GM19468 (cell line): ENCODE measurements around the gene LRR1.
A peak's percentile ranks its signal among the peaks of the same experiment; 100 is the strongest.
"Not testable (repeated sequence)": the region's sequence is repeated elsewhere in the genome, so short reads cannot be mapped to it uniquely, and the experiment has no call there.

Experiments used
- ATAC-seq: cut with Tn5 transposase; IDR thresholded peaks from one replicate; pipeline ENCODE4 v1.9.1; 2021; ENCODE audit warnings: mild to moderate bottlenecking, moderate library complexity, moderate number of reproducible peaks; ENCODE audit not compliant: unreplicated experiment; ENCODE audit errors: extremely low read depth

The LRR1 gene

DNA sequence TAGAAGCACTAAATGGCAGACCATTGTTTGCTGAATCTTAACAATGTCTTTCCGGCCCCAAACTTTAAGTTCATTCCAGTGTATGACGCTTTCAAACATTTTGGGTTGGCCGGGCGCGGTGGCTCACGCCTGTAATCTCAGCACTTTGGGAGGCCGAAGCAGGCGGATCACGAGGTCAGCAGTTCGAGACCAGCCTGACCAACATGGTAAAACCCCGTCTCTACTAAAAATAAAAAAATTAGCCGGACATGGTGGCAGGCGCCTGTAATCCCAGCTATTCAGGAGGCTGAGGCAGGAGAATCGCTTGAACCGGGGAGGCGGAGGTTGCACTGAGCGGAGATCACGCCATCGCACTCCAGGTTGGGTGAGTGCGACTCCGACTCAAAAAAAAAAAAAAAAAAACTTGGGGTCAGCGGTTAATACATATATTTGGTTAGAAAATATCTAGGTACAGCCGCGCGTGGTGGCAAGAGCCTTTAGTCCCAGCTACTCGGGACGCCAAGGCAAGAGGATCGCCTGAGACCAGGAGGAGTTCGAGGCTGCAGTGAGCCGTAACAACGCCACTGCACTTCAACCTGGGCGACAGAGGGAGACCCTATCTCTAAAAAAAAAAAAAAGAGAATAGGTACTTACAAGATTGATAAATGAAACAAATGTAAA is 13.6 kb upstream of the LRR1 start:
- not testable (repeated sequence) for ATAC-seq

DNA sequence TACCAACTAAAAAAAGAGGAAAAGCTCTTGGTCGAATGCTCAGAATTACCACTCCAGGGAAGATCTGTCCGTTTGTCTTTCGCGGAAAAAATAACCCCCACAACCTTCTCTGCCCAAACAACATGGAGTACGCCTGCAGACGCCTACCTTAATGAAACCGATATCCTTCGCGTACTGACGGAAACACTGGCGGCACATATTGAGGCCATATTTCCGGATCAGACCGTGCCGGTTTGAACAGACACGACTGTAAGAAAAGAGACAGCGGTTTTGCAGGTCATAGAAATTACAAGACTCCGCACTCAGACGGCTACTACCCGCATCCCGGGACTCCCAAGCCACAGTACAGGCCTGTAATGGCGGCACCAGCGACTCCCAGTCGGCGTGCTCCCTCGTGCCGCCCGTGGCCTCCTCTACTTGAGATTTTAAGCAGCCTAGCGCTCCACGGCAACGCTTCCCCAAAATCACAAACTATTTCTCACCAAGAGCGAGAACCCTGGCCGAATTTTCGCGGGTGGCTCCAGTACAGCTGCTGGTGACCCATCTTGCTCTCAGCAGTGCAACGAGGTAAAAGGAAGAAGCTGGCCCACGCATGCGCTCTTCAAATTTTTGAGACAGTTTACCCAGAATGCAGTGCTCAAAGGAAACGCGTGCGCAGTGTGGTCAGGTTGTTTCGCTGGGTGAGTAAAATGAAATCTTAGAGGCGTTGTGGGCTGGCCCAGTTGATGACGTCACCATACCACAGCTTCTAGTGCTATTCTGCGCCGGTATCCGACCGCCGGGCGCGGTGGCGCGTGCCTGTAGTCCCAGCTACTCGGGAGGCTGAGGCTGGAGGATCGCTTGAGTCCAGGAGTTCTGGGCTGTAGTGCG is 12.7 kb upstream of the LRR1 start, which contains the start of gene RPS29:
Gene RPS29, minus strand, starts transcription at position 578 of the 870 bp plus-strand sequence. Its CDS starts 34 bp downstream, at position 544.
- peak; percentile 92 for ATAC-seq

DNA sequence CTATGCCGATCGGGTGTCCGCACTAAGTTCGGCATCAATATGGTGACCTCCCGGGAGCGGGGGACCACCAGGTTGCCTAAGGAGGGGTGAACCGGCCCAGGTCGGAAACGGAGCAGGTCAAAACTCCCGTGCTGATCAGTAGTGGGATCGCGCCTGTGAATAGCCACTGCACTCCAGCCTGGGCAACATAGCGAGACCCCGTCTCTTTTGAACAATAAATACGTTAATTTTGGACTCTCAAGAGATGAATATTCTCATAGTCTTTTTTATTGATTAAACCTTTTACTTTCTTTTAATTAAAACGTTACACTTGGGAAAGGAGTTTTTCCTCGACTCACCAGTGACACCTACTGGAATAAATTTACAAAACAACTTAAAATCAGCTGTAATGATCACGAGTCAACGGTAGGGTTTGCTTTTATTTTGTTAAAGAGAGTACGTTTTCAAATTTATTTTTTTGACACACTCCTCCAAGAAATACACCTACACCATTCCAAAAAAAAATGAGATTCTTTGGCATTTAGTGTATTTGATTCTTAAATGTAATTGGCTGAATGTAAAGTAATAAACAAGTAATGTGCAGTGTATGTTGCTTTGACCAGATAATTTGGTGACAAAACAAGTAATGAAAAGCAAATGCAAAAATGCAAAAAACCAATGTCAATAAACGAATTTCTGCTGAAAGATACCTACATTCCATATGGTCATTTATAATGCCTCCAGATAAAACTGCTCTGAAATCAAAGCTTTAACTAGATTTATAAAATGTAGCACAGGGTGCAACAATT is 11.9 kb upstream of the LRR1 start:
- ATAC-seq, result peak; percentile 14

DNA sequence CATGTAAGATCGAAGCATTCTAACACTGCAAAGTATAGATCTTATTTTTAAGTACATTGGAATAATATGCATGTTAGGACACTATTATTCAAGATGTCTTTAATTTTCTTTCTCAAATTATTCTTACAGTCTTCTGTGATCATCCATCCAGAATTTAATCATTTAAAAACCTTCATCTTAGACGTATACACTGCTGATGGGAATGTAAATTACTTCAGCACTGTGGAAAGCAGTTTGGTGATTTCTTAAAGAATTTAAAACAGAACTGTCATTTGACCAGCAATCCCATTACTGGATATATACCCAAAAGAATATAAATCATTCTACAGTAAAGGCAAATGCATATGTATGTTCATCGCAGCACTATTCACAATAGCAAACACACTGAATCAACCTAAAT is 9.4 kb upstream of the LRR1 start:
- no peak for ATAC-seq

DNA sequence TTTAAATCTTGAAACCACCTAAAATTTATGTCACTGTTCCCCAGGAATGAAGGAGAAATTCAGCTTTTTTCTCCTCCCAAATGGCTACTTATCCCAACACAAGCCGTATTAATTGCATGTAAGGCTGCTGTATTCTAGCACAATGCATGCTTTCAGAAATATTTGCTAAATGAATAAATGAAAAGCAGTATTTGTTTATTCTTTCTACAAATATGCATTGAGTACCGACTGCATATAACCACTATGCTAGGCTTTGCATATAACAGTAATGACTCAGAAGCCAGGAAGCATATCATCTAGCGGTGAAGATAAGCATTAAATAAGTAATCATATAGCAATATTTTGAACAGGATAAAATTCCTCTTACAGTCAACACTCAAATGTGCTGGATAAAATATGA is 5.7 kb upstream of the LRR1 start:
- ATAC-seq, result no peak

DNA sequence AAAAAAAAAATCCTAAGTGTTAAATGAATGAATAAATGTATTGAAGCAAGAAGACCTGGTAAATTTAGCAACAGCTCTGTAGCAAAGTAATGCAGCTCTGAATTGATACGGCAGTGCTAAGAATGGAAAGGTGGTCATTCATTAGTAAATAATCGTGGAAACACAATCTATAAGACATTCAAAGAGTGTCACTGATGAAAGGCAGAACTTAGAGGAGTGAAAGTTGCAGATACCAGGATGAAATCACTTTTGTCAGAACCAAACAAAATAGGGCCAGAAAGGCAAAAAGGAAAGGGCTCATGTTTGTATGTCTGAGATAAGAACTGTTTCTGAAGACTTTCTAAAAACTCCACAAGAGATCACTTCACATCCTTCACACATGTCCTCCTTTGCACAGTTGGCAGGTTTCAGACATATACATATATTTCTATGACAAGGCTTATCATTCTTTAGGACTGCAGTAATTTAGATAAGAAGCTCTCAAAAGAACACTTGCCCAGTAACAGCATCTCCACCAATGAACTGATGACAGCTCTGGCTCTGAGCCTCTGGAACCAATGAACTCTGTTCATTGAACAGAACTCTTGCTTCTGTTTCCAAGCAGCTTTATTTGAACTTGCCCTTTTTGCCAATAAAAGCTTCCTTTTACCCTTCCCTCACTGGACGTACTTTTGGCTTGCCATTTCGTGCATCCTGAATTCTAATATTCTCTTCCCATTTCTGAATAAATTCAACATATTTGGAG is 4.2 kb upstream of the LRR1 start:
- no peak for ATAC-seq

DNA sequence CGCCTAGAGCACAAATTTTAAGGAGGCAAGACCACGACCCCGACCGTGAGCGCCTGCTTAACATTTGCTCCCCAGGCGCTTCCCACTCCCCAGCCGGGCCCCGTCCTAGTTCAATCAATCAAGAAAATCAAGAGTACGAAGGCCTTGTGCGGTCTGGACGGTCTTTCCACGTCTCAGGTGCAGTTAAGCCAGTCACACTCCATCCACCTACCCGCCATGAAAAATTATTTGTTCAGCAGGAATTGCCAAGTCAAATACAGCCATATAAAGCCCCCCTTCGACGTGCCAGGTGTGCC is 603 bp upstream of the LRR1 start:
- ATAC-seq, result no peak

DNA sequence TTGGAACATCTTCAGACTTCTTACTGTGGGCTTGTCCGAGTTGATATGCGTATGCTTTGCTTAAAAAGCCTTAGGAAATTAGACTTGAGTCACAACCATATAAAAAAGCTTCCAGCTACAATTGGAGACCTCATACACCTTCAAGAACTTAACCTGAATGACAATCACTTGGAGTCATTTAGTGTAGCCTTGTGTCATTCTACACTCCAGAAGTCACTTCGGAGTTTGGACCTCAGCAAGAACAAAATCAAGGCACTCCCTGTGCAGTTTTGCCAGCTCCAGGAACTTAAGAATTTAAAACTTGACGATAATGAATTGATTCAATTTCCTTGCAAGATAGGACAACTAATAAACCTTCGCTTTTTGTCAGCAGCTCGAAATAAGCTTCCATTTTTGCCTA is 8.8 kb downstream of the LRR1 start:
- ATAC-seq, result no peak

DNA sequence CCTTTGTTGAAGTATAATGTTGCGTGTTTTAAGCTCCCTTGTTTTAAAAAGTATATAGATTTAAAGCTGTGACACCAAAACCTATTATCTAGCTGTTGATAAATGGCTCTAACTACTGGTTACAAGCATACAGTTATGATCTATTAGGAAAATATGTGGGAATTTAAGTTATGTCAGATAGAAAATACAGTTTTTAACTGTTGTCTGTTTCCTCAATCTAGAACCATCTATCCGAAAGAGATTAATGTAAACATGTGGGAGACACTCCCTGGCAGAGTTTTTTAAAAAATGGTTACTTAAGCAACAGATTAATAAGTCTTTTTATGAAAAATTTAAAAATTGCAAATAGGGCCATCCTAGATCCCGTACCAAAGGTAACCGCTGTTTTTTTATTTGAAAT is 13.5 kb downstream of the LRR1 start:
- ATAC-seq, result no peak

DNA sequence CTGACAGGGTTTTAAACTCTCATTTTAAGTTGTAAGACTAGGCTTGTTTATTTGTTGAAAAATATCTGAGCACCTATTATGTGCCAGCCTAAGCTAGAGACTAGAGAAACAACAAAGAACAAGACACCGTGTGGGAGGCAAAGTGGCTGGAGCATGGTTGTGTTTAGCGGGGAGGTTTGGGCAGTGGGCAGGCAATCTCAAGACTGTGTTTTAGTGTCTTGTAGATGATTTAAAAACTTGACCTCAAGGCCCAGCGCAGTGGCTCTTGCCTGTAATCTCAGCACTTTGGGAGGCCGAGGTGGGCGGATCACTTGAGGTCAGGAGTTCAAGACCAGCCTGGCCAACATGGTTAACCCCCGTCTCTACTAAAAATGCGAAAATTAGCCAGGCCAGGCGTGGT is 13.9 kb downstream of the LRR1 start:
- no peak for ATAC-seq

DNA sequence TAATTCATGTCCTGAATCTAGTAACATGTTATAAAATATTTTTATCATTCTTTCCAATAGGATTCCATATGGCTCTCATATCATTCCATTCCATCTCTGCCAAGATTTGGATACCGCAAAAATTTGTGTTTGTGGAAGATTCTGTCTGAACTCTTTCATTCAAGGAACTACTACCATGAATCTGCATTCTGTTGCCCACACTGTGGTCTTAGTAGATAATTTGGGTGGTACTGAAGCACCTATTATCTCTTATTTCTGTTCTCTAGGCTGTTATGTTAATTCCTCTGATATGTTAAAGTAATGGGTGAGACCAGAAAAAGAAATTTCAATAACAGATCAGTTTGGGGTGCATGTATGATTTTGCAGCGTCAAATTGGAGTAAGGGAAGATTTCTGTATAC is 15.5 kb downstream of the LRR1 start:
- no peak for ATAC-seq

DNA sequence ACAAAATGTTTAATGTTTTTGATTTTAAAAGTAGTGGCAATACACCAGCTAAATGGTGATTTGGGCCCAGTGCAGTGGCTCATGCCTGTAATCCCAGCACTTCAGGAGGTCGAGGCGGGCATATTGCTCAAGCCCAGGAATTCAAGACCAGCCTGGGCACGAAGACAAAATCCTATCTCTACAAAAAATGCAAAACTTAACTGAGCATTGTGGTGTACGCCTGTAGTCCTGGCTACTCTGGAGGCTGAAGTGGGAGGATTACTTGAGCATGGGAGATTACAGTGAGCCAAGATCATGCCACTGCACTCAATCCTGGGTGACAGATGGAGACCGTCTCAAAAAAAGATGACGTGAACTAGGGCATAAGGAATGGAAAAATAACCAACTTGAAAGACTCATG is 17.0 kb downstream of the LRR1 start:
- no peak for ATAC-seq

DNA sequence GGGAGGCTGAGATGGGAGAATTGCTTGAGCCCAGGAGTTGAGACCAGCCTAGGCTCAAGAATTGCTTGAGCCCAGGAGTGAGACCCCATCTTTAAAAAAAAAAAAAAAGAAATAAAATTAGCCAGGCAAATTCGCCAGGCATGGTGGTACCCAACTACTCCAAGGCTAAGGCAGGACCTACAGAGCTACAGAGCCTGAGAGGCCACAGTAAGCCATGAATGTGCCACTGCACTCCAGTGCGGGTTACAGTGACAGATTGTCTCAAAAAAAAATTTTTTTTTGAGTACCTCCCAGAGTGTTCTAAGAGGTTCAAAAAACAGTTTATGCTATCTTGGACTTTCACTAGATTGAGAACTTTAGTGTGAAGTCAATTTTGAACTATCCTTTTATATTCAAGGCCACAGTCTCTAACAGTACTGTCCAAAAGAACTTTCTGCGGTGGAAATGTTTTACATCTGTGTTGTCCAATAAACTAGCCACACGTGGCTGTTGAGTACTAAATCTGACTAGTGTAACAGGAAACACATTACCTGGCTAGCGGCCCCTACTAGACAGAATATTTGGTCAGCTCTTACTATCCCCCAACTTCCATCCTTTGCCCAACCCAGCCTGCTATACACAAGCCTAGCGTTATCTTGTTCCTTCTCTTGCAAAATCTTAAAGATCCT is 19.2 kb downstream of the LRR1 start:
- ATAC-seq, result no peak

DNA sequence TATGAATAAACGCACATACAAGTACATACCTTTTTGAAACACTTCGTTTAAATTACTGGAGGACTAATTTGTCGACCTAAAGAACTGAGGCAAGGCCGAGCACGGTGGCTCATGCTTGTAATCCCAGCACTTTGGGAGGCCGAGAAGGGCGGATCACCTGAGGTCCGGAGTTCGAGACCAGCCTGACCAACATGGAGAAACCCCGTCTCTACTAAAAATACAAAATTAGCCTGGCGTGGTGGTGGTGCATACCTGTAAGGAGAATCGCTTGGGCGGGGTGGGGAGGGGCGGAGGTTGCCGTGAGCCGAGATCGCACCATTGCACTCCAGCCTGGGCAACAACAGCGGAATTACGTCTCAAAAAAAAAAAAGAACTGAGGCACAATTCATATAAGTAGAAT is 20.5 kb downstream of the LRR1 start:
- not testable (repeated sequence) for ATAC-seq

DNA sequence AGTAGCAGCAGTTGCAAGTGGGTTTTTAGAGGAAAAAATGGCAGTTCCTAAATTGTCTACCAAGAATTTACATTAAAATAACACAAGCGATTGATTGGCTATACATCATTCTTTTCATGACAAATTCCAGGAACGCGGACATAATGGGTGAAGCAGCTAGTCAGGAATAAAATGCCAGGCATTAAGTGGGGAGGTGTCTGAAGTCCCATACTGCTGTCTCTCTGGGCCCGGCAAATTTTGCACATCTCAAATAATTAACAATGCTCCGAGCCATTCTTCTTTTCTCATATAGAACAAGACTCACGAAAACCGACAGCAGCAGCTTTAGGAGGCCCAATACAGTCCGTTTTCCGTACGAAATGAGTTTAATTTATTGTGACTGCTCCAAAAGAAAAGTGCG is 21.0 kb downstream of the LRR1 start:
- no peak for ATAC-seq

DNA sequence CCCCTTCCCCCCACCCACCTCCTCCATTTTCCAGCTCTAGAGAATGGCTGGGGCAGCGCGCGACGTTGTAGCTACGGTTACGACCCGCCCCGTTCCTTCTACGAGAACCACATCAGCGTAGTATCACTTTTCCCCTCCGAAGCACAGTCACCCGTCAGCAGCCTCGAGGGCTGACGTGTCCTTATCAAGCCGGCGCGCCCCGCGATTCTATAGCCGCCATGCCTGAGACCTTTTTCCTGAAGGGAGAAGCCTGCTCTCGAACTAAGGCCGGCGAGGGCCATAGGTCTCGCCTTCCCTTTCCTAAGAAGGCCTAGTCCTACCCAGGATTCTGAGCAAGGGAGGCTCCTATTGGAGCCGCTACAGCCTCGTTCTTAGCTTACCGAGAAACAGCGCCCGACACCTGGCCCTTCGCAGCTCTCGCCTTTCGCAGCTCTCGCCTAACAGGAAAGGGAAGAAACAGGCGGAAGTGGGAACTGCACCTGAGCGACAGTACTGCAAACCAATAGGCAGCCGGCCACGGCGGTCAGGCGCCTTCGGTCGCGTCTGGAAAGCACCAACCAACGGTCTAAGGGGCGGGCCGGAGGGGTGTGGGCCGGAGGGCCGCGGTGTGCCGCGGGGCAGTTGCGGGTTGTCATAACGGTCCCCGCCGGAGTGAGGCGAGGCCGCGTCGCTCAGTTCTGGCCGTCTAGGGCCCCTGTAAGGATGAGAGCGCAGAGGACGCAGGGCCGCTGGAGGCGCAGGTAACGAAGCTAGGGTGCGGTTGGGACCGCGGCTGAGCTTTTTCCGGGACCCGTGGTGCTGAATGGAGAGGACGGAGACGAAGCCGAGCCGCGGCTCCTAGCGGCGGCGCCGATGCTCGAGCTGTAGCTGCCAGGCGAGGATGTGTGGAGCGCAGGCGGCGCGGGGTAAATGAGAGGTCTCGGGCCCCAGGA is 21.7 kb downstream of the LRR1 start, which contains the start of the genes MGAT2 and RPL36AL:
Gene MGAT2, plus strand, starts transcription at position 618 of the 932 bp plus-strand sequence. CDS start 470 bp downstream, outside the sequence.
Gene RPL36AL, minus strand, starts transcription at position 445 of the 932 bp plus-strand sequence. CDS start 1,522 bp downstream, outside the sequence.
- ATAC-seq, result peak; percentile 97

DNA sequence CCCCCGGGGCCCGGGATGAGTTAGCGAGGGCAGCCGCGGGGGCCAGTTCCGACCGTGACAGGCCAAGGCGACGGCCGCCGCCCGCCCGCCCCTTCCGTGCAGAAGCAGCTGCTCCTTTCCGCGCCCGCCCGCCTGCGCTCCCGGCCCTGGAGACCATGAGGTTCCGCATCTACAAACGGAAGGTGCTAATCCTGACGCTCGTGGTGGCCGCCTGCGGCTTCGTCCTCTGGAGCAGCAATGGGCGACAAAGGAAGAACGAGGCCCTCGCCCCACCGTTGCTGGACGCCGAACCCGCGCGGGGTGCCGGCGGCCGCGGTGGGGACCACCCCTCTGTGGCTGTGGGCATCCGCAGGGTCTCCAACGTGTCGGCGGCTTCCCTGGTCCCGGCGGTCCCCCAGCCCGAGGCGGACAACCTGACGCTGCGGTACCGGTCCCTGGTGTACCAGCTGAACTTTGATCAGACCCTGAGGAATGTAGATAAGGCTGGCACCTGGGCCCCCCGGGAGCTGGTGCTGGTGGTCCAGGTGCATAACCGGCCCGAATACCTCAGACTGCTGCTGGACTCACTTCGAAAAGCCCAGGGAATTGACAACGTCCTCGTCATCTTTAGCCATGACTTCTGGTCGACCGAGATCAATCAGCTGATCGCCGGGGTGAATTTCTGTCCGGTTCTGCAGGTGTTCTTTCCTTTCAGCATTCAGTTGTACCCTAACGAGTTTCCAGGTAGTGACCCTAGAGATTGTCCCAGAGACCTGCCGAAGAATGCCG is 22.6 kb downstream of the LRR1 start:
- ATAC-seq, result peak; percentile 5
